BE2C (cell line): ENCODE data around the gene FKBP9.

Experiments used
- DNase-seq: peaks from one replicate; pipeline ENCODE4 v3.0.0-alpha.2; 2020
- H3K27me3 ChIP-seq: fragments of 250-450 bp; sonication (Bioruptor Pico); 2 replicates; pipeline ENCODE4 v1.5.1; 2020; ENCODE audit warnings: mild to moderate bottlenecking
- H3K36me3 ChIP-seq: fragments of 250-450 bp; sonication (Bioruptor Pico); 2 replicates; pipeline ENCODE4 v1.5.1; 2020; ENCODE audit warnings: mild to moderate bottlenecking
- H3K4me1 ChIP-seq: fragments of 250-450 bp; sonication (Bioruptor Pico); 2 replicates; pipeline ENCODE4 v1.5.1; 2020
- H3K4me3 ChIP-seq: 2 replicates; pipeline ENCODE4 v1.5.1; 2011; ENCODE audit warnings: low read depth, low read length
- H3K9me3 ChIP-seq: fragments of 250-450 bp; sonication (Bioruptor Pico); 2 replicates; pipeline ENCODE4 v1.5.1; 2020
- TF ChIP-seq, protein P1 (sequence below): IDR thresholded peaks from 2 replicates; pipeline ENCODE4 v1.5.1; 2012; ENCODE audit warnings: mild to moderate bottlenecking, low read depth, low read length

FKBP9 gene

DNA sequence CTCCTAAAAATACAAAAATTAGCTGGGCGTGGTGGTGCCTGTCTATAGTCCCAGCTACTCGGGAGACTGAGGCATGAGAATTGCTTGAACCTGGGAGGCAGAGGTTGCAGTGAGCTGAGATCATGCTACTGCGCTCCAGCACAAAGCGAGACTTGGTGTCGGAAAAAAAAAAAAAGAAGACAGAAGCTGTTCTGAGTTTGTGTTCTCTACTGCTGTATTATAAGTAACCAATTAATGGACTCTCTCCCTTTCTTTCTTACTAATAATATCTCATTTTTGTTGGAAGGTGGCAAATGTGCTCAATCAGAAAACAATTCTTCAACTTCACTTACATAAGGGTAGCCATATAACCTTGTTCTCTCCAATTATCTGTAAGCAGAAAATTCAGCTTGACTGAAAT, 97.9 kb downstream of the FKBP9 start:
- DNase-seq = no peak
- peaks cover 3% of the 10 kb centered on the region for H3K36me3 ChIP-seq
- H3K4me3 ChIP-seq = no peak overlapping the region
- no peaks in the 10 kb centered on the region for H3K9me3 ChIP-seq
- TF ChIP-seq, protein P1, sequence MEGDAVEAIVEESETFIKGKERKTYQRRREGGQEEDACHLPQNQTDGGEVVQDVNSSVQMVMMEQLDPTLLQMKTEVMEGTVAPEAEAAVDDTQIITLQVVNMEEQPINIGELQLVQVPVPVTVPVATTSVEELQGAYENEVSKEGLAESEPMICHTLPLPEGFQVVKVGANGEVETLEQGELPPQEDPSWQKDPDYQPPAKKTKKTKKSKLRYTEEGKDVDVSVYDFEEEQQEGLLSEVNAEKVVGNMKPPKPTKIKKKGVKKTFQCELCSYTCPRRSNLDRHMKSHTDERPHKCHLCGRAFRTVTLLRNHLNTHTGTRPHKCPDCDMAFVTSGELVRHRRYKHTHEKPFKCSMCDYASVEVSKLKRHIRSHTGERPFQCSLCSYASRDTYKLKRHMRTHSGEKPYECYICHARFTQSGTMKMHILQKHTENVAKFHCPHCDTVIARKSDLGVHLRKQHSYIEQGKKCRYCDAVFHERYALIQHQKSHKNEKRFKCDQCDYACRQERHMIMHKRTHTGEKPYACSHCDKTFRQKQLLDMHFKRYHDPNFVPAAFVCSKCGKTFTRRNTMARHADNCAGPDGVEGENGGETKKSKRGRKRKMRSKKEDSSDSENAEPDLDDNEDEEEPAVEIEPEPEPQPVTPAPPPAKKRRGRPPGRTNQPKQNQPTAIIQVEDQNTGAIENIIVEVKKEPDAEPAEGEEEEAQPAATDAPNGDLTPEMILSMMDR = no peak
- no peaks in the 10 kb centered on the region for H3K27me3 ChIP-seq
- no peaks in the 10 kb centered on the region; the same call in 1 of the 2 replicates for H3K4me1 ChIP-seq
